ENCODE measurements around the gene TOP2B.

The TOP2B gene

GRCh38 chr3:25652921-25653320 is 11.8 kb downstream of the TOP2B start:
- no peak for TF ChIP-seq CTCF (IDR thresholded peaks at IDR 0.05)
- no peak overlapping the region for H3K4me3 ChIP-seq (ENCODE audit: low read depth, low read length)
- H3K9me3 ChIP-seq (ENCODE audit: control insufficient read depth, low read length) = no peaks in the 10 kb centered on the region
- no peak overlapping the region for H3K9ac ChIP-seq
- H2AFZ ChIP-seq = no peak overlapping the region
- H3K27ac ChIP-seq = no peak overlapping the region
- no peak overlapping the region for H3K4me2 ChIP-seq (ENCODE audit: low read length)
- peaks cover 9% of the 10 kb centered on the region for H3K4me1 ChIP-seq
- H3K27me3 ChIP-seq (ENCODE audit: control insufficient read depth, insufficient read depth, low read length) = no peaks in the 10 kb centered on the region
- H3K79me2 ChIP-seq = peaks cover 60% of the 10 kb centered on the region
- H3K36me3 ChIP-seq (ENCODE audit: control insufficient read depth, insufficient read depth, low read length) = no peaks in the 10 kb centered on the region

DNA sequence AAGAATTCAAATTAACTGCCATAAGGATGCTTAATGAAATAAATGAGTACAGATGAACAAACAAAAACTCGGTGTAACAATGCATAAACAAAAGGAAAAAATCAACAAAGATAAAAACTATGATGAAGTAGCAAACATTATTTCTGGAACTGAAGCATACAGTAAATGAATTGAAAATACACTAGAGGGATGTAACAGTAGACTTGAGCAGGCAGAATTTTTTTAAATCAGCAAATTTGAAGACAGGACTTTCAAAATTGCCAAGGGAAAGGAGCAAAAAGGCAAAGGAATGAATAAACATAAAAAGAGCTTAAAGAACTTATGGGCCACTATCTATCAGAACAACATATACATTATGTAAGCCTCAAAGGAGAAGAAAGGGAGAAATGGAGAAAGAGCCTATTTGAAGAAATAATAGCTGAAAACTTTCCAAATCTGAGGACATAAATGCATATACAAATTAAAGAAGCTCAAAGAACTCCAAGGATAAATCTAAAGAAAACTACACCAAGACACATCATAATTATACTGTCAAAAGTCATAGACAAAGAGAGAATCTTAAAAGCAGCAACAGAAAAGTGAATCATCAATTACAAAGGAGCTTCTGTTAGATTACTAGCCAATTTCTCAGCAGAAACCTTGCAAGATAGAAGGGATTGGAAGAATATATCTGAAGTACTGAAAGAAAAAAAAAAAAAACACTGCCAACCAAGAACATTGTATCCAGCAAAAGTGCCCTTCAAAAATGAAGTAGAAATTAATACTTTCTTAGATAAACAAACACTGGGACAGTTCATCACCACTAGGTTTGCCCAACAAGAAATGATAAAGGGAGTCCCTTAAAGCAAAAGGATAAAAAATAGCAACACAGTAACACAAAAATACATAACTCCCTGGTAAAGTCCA is 15.5 kb downstream of the TOP2B start:
- no peaks in the 10 kb centered on the region for H3K4me1 ChIP-seq
- H3K27me3 ChIP-seq (ENCODE audit: control insufficient read depth, insufficient read depth, low read length) = no peaks in the 10 kb centered on the region
- H2AFZ ChIP-seq = no peak overlapping the region
- H3K36me3 ChIP-seq (ENCODE audit: control insufficient read depth, insufficient read depth, low read length) = no peaks in the 10 kb centered on the region
- no peaks in the 10 kb centered on the region for H3K9me3 ChIP-seq (ENCODE audit: control insufficient read depth, low read length)
- no peak overlapping the region for H3K27ac ChIP-seq
- H3K4me3 ChIP-seq (ENCODE audit: low read depth, low read length) = no peak overlapping the region
- H3K4me2 ChIP-seq (ENCODE audit: low read length) = no peak overlapping the region
- H3K9ac ChIP-seq = no peak overlapping the region
- no peak for TF ChIP-seq CTCF (IDR thresholded peaks at IDR 0.05)
- peaks cover 56% of the 10 kb centered on the region for H3K79me2 ChIP-seq

DNA sequence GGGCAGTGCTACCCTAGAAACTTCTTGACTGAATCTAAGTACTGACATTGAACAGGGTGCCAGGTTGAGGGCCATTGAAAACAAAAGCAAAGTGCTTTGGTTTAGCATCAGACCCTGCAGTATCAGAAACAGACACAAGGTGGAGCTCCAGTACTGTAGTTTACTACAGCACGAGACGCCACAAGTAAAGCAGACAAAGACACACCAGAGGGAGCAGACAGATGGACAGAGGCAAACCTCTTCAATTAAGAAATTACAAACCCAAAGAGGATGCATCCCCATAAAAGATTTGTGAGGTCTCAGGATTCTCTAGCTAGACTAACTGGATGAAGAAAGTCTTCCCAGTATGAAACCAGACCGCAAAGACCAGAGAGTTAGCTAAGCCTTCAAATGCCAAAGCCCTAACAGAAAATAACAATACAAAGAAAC is 16.6 kb downstream of the TOP2B start:
- Histone ChIP-seq H3K79me2 (peaks cover 47% of the 10 kb centered on the region), H3K27me3 (ENCODE audit: control insufficient read depth, insufficient read depth, low read length) (no peaks in the 10 kb centered on the region), H3K9ac (no peak overlapping the region), H3K27ac (no peak overlapping the region), H3K4me1 (no peaks in the 10 kb centered on the region), H3K4me2 (ENCODE audit: low read length) (no peak overlapping the region), H3K36me3 (ENCODE audit: control insufficient read depth, insufficient read depth, low read length) (no peaks in the 10 kb centered on the region), H3K9me3 (ENCODE audit: control insufficient read depth, low read length) (no peaks in the 10 kb centered on the region), H3K4me3 (ENCODE audit: low read depth, low read length) (no peak overlapping the region), H2AFZ (no peak overlapping the region)
- peak; percentile 90 for TF ChIP-seq CTCF (IDR thresholded peaks at IDR 0.05)

DNA sequence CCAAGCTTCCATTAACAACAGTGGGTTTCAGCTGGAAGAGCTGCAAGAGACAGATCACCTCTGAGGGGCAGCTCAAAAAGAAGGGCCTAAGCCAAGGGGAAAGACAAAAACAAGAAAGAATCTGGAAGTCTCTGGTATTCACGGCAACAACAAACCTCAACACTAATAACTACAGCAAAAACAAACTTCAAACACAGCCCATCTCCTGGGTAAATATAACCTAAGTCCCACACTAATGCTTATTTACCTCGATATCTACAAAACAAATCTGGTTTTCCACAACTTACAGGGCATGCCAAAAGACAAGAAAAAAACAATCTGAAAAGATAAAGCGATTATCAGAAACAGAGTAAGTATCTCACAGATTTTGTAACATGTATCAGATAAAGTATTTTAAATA is 29.7 kb downstream of the TOP2B start:
- no peaks in the 10 kb centered on the region for H3K9me3 ChIP-seq (ENCODE audit: control insufficient read depth, low read length)
- no peaks in the 10 kb centered on the region for H3K27me3 ChIP-seq (ENCODE audit: control insufficient read depth, insufficient read depth, low read length)
- H3K4me1 ChIP-seq = peaks cover 3% of the 10 kb centered on the region
- no peak overlapping the region for H2AFZ ChIP-seq
- no peak overlapping the region for H3K4me2 ChIP-seq (ENCODE audit: low read length)
- H3K4me3 ChIP-seq (ENCODE audit: low read depth, low read length) = no peak overlapping the region
- no peaks in the 10 kb centered on the region for H3K36me3 ChIP-seq (ENCODE audit: control insufficient read depth, insufficient read depth, low read length)
- H3K79me2 ChIP-seq = no peaks in the 10 kb centered on the region
- H3K27ac ChIP-seq = peak overlapping the region; percentile 6
- TF ChIP-seq CTCF (IDR thresholded peaks at IDR 0.05) = no peak
- no peak overlapping the region for H3K9ac ChIP-seq

DNA sequence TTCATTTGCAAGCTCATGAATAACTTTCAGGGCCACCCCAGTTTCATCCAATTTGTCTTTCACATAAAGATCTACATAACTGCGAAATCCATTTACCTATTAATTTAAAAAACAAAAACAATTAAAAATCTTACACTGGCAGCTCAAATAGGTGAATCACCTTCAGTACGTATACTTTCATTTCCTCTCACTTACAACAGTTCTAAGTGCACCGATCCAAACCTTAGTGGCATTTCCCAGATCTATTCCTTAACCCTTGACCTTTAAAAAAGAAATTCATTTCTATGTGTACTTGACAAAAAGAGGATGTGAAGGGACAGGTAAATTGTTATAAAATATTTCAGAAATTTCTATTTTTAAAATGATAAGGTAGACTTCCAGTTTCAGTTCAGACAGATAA is 30.8 kb downstream of the TOP2B start:
- no peak overlapping the region for H3K4me2 ChIP-seq (ENCODE audit: low read length)
- H3K27ac ChIP-seq = no peak overlapping the region
- no peaks in the 10 kb centered on the region for H3K27me3 ChIP-seq (ENCODE audit: control insufficient read depth, insufficient read depth, low read length)
- H3K36me3 ChIP-seq (ENCODE audit: control insufficient read depth, insufficient read depth, low read length) = no peaks in the 10 kb centered on the region
- TF ChIP-seq CTCF (IDR thresholded peaks at IDR 0.05) = no peak
- no peak overlapping the region for H3K4me3 ChIP-seq (ENCODE audit: low read depth, low read length)
- no peak overlapping the region for H3K9ac ChIP-seq
- H3K79me2 ChIP-seq = no peaks in the 10 kb centered on the region
- no peaks in the 10 kb centered on the region for H3K9me3 ChIP-seq (ENCODE audit: control insufficient read depth, low read length)
- H2AFZ ChIP-seq = no peak overlapping the region
- H3K4me1 ChIP-seq = peaks cover 3% of the 10 kb centered on the region

Measured in parathyroid adenoma (tissue), 2 donors.